ENCODE results near the gene SCAF4. TPM values are rescaled to one million over a fixed set of nuclear protein-coding genes. Genes with fewer than 3 reads are reported as not detected.

Gene SCAF4
- total RNA-seq, 4 donors from 2014 or later, result 8.2 to 11.5 (median 10.0) TPM

DNA sequence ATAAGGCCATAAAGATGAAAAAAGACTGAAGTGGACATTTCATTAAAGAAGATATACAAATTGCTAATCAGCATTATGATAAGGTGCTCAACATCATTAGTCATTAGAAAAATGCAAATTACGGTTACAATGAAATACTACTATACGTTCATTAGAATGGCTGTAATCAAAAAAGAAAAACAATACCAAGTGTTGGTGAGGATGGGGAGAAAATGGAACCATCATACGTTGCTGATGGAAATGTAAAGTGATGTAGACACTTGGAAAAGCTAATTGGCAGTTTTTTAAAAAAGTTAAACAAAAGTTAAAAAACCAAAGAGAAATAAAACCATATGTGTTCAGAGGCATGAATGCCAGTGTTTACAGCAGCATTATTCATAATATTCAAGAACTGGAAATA lies 81.0 kb downstream of the SCAF4 start:
- no peak overlapping the region for H3K27ac ChIP-seq
- intact Hi-C loops (cut with DNase I; ENCODE audit: low total_unique reads), result no loop called here
- in situ Hi-C loops (cut with MboI; ENCODE audit: low sequenced_read_pairs in 4 of 4), result no loop called here
- H3K9me3 ChIP-seq, result no peaks in the 10 kb centered on the region
- DNase-seq, result no peak
- H3K4me3 ChIP-seq, result no peak overlapping the region
- H3K36me3 ChIP-seq, result no peaks in the 10 kb centered on the region
- no peaks in the 10 kb centered on the region for H3K27me3 ChIP-seq
- H3K4me1 ChIP-seq, result no peaks in the 10 kb centered on the region
- ATAC-seq, result no peak
- TF ChIP-seq, protein P1, sequence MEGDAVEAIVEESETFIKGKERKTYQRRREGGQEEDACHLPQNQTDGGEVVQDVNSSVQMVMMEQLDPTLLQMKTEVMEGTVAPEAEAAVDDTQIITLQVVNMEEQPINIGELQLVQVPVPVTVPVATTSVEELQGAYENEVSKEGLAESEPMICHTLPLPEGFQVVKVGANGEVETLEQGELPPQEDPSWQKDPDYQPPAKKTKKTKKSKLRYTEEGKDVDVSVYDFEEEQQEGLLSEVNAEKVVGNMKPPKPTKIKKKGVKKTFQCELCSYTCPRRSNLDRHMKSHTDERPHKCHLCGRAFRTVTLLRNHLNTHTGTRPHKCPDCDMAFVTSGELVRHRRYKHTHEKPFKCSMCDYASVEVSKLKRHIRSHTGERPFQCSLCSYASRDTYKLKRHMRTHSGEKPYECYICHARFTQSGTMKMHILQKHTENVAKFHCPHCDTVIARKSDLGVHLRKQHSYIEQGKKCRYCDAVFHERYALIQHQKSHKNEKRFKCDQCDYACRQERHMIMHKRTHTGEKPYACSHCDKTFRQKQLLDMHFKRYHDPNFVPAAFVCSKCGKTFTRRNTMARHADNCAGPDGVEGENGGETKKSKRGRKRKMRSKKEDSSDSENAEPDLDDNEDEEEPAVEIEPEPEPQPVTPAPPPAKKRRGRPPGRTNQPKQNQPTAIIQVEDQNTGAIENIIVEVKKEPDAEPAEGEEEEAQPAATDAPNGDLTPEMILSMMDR (IDR thresholded peaks at IDR 0.05 in 4 of 5, conservative IDR thresholded peaks at IDR 0.05 in 1 of 5), result no peak
- no peak for TF ChIP-seq POLR2A (IDR thresholded peaks at IDR 0.05)

DNA sequence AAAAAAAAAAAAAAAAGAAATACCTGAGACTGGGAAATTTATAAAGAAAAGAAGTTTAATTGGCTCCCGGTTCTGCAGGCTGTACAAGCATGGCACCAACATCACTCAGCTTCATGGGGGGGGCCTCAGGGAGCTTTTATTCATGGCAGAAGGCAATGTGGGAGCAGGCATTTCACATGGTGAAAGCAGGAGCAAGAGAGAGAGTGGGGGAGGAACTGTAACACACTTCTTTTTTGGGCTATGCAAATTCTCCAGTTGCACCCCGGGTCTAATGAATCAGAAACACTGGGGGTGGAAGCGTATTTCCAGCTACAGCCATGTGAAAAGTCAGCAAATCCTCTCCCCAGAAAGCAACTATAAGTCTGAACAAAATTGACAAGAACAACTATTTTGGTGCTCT lies 84.3 kb downstream of the SCAF4 start:
- no peaks in the 10 kb centered on the region for H3K36me3 ChIP-seq
- H3K4me3 ChIP-seq, result no peak overlapping the region
- in situ Hi-C loops (cut with MboI; ENCODE audit: low sequenced_read_pairs in 4 of 4) (no loop called here), intact Hi-C loops (cut with DNase I; ENCODE audit: low total_unique reads) (no loop called here)
- H3K27ac ChIP-seq, result no peak overlapping the region
- ATAC-seq, result no peak
- no peaks in the 10 kb centered on the region for H3K27me3 ChIP-seq
- H3K4me1 ChIP-seq, result no peaks in the 10 kb centered on the region
- no peak for DNase-seq
- no peaks in the 10 kb centered on the region for H3K9me3 ChIP-seq
- TF ChIP-seq, protein P1 (IDR thresholded peaks at IDR 0.05 in 4 of 5, conservative IDR thresholded peaks at IDR 0.05 in 1 of 5), result no peak
- TF ChIP-seq POLR2A (IDR thresholded peaks at IDR 0.05), result no peak

DNA sequence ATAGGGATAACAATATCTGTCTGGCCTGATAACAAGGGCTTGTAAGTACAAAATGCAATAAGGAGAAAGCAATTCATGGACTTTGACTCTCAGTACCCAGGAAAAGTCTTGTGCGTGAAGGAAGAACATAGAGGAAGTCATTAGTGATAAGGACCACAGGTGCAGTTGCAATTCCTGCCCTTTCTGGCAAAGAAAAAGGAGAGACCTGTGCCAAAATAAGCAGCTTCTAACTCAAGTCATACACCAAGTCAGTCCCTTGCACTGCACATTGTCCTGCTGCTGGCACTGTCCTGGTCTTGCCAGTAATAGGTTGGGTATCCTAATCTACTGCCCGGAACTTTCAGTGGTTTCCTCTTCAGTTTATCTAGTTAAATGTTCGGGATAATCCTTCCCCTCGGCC lies 87.3 kb downstream of the SCAF4 start:
- intact Hi-C loops (cut with DNase I; ENCODE audit: low total_unique reads) (no loop called here), in situ Hi-C loops (cut with MboI; ENCODE audit: low sequenced_read_pairs in 4 of 4) (no loop called here)
- Histone ChIP-seq H3K9me3 (no peaks in the 10 kb centered on the region), H3K4me1 (no peaks in the 10 kb centered on the region), H3K27ac (no peak overlapping the region), H3K27me3 (no peaks in the 10 kb centered on the region), H3K4me3 (no peak overlapping the region), H3K36me3 (no peaks in the 10 kb centered on the region)
- ATAC-seq (no peak), DNase-seq (no peak)
- TF ChIP-seq, protein P1 (IDR thresholded peaks at IDR 0.05 in 4 of 5, conservative IDR thresholded peaks at IDR 0.05 in 1 of 5), result no peak
- TF ChIP-seq POLR2A (IDR thresholded peaks at IDR 0.05), result no peak

DNA sequence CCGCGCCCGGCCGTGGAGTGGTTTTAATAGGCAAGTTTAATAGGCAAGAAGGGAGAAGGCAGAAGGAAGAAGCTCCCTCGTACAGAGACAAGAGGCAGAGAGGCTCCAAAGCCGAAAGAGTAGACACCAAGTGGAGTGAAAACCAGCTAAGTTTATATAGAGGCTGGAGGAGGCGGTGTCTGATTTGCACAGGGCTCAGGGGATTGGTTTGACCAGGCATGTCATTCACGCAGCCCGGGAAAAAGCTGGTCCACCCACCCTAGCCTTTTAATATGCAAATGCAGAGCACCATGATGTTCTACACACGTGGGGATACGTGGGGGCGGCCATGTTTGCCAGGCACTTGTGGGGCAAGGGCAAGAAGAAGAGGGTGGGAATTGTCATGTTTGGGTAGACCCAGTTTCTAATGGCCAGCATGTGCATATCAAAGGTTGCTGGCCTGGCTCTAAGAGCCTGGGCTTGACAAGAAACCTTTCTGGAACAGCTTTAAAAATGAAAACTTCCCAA lies 90.4 kb downstream of the SCAF4 start:
- no peak for ATAC-seq
- no peaks in the 10 kb centered on the region for H3K27me3 ChIP-seq
- no peaks in the 10 kb centered on the region for H3K4me1 ChIP-seq
- no peak overlapping the region for H3K27ac ChIP-seq
- no peak for DNase-seq
- intact Hi-C loops (cut with DNase I; ENCODE audit: low total_unique reads) (no loop called here), in situ Hi-C loops (cut with MboI; ENCODE audit: low sequenced_read_pairs in 4 of 4) (no loop called here)
- no peaks in the 10 kb centered on the region for H3K36me3 ChIP-seq
- no peaks in the 10 kb centered on the region for H3K9me3 ChIP-seq
- no peak overlapping the region for H3K4me3 ChIP-seq
- TF ChIP-seq POLR2A (IDR thresholded peaks at IDR 0.05), result no peak
- TF ChIP-seq, protein P1 (IDR thresholded peaks at IDR 0.05 in 4 of 5, conservative IDR thresholded peaks at IDR 0.05 in 1 of 5), result no peak

DNA sequence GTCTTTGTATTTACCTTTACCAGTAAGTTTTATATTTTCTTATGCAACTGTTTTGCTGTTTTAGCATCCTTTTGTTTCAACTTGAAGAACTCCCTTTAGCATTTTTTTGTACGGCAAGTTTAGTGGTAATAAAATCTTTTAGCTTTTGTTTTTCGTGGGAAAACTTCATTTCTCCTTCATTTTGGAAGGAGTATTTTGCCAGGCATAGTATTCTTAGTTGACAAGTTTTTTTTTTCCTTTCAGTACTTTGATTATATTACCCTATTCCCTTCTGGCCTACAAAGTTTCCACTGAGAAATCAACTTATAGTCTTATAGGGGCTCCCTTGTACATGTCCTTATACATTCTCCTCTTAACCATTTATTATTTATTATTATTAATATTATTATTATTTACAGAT lies 95.0 kb downstream of the SCAF4 start:
- Histone ChIP-seq H3K27me3 (no peaks in the 10 kb centered on the region), H3K9me3 (no peaks in the 10 kb centered on the region), H3K4me3 (no peak overlapping the region), H3K36me3 (no peaks in the 10 kb centered on the region), H3K4me1 (no peaks in the 10 kb centered on the region), H3K27ac (no peak overlapping the region)
- DNase-seq, result no peak
- in situ Hi-C loops (cut with MboI; ENCODE audit: low sequenced_read_pairs in 4 of 4), result no loop called here
- intact Hi-C loops (cut with DNase I; ENCODE audit: low total_unique reads), result no loop called here
- TF ChIP-seq POLR2A (IDR thresholded peaks at IDR 0.05), result no peak
- TF ChIP-seq, protein P1 (IDR thresholded peaks at IDR 0.05 in 4 of 5, conservative IDR thresholded peaks at IDR 0.05 in 1 of 5), result no peak
- no peak for ATAC-seq

Data from gastrocnemius medialis (tissue), 4 donors.